ENCODE results near the gene ARID5B.

ARID5B gene

DNA sequence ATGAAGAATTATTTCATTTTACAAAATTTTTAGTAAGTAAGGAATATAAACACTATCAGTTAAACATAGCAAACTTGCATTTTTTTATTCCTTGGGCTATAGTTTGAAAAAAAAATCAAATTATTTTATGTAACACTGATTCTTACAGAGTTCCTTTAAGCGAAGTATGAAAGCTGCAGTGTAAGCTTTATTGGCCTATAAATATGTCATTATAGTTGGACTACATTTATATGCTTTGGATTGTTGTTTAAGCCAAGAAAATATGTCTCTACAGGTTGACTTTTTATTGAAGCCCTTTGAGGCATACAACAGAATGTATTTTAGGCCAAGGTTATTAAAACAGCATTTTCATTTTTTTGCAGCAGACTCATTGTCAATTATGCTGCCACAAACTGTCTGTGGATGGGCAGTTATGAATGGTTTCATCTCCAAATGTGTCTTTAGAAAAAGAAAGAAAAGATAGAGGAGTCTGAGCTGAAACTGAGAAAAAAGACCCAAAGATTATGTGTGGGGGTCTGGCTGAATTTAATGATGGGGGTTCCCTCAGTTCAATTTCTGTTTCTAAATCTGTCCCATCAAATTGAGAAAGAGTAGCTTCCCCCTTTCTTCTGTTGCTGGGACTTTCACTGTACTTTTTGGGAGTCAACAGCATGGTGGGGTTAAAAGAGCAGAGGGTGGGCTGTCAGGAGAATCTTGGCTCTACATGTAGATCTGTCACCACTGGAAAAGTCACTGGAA lies 43.1 kb downstream of the ARID5B start:
- peaks cover 51% of the 10 kb centered on the region for H3K4me1 ChIP-seq (ENCODE audit: low read length)
- no peaks in the 10 kb centered on the region for H4K20me1 ChIP-seq (ENCODE audit: insufficient read depth, low read length)
- peak overlapping the region; percentile 27; the same call in 1 of the 2 replicates for H3K4me2 ChIP-seq (ENCODE audit: low read depth, low read length)
- H3K9me2 ChIP-seq (replicated peaks; ENCODE audit: insufficient read depth, low read length), result no peaks in the 10 kb centered on the region
- H3K9ac ChIP-seq (ENCODE audit: low read length), result no peak overlapping the region
- no peaks in the 10 kb centered on the region for H3K27me3 ChIP-seq (replicated peaks; ENCODE audit: insufficient read depth, low read length)
- no peak overlapping the region for H3K4me3 ChIP-seq (ENCODE audit: low read length)
- peaks cover 4% of the 10 kb centered on the region; the same call in 1 of the 2 replicates for H3F3A ChIP-seq (ENCODE audit: insufficient read depth, low read length)
- peak overlapping the region; percentile 14; the same call in 1 of the 2 replicates for H3K27ac ChIP-seq (ENCODE audit: low read length)
- TF ChIP-seq, protein P1, sequence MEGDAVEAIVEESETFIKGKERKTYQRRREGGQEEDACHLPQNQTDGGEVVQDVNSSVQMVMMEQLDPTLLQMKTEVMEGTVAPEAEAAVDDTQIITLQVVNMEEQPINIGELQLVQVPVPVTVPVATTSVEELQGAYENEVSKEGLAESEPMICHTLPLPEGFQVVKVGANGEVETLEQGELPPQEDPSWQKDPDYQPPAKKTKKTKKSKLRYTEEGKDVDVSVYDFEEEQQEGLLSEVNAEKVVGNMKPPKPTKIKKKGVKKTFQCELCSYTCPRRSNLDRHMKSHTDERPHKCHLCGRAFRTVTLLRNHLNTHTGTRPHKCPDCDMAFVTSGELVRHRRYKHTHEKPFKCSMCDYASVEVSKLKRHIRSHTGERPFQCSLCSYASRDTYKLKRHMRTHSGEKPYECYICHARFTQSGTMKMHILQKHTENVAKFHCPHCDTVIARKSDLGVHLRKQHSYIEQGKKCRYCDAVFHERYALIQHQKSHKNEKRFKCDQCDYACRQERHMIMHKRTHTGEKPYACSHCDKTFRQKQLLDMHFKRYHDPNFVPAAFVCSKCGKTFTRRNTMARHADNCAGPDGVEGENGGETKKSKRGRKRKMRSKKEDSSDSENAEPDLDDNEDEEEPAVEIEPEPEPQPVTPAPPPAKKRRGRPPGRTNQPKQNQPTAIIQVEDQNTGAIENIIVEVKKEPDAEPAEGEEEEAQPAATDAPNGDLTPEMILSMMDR (IDR thresholded peaks at IDR 0.05; ENCODE audit: low read length), result no peak
- TF ChIP-seq EZH2phosphoT487 (IDR thresholded peaks at IDR 0.05; ENCODE audit: low read length) (no peak), EZH2 (optimal IDR thresholded peaks at IDR 0.05; ENCODE audit: low read depth, low read length) (no peak)
- H3K9me3 ChIP-seq (replicated peaks; ENCODE audit: insufficient read depth, low read length), result no peaks in the 10 kb centered on the region
- H3K79me2 ChIP-seq (ENCODE audit: low read length), result peaks cover 76% of the 10 kb centered on the region
- no peak for DNase-seq
- H3K36me3 ChIP-seq (replicated peaks; ENCODE audit: insufficient read depth, low read length), result peaks cover 27% of the 10 kb centered on the region
- H2AFZ ChIP-seq (ENCODE audit: low read length), result no peak overlapping the region

DNA sequence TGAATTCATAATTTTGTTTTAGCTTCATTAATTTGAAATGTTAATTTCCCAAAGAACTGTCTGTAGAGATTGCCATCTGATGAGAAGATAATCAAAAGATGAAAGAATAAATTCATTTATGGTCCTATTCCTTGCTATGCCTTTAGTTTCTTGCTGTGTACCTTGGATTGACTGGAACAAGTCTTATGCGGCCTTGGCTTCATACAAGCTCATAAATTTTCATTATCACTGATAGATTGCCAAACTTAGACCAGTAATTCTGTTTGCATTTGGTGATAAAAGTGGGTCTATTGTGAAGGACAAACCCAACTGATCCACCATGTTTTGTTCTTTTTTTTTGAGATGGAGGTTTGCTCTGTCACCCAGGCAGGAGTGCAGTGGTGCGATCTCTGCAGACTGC lies 48.2 kb downstream of the ARID5B start:
- TF ChIP-seq, protein P1 (IDR thresholded peaks at IDR 0.05; ENCODE audit: low read length), result no peak
- TF ChIP-seq EZH2phosphoT487 (IDR thresholded peaks at IDR 0.05; ENCODE audit: low read length), result no peak

DNA sequence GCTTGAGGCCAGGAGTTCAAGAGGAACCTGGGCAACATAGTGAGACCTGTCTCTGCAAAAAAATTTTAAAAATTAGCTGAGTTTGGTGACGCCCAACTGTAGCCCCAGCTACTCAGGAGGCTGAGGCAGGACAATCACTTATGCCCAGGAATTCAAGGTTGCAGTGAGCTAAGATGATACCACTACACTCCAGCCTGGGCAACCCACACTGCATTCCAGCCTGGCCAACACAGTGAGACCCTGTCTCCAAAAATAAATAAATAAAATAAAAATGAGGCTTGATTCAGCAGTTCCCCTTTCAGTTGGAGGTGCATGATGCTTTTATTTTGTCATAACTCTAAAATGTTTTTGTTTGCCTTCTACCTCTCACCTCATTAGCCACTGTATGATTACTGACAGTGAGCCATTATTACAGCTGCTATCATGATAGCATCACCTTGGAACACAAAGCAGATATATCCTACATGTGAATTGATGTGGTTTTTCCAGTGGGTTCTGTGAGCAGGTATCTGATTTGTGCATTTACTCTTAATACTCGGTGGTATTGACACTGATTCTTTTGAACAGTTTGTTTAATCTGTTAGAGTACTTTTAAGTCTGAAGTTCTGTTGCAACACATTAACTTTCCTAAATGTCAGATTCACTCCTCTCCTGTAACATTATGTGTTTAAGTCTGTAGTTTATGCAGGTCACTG lies 49.1 kb downstream of the ARID5B start:
- Histone ChIP-seq H3K27me3 (replicated peaks; ENCODE audit: insufficient read depth, low read length) (no peaks in the 10 kb centered on the region), H3K4me2 (ENCODE audit: low read depth, low read length) (no peak overlapping the region), H3K27ac (ENCODE audit: low read length) (no peak overlapping the region), H3K36me3 (replicated peaks; ENCODE audit: insufficient read depth, low read length) (0 out of 2 replicates have a peak, but pooled peaks cover 3% of the 10 kb centered on the region), H3K79me2 (ENCODE audit: low read length) (peaks cover 73% of the 10 kb centered on the region), H3K9me3 (replicated peaks; ENCODE audit: insufficient read depth, low read length) (no peaks in the 10 kb centered on the region), H3K9me2 (replicated peaks; ENCODE audit: insufficient read depth, low read length) (no peaks in the 10 kb centered on the region), H3K4me1 (ENCODE audit: low read length) (no peaks in the 10 kb centered on the region), H3F3A (ENCODE audit: insufficient read depth, low read length) (no peaks in the 10 kb centered on the region), H3K4me3 (ENCODE audit: low read length) (no peak overlapping the region), H4K20me1 (ENCODE audit: insufficient read depth, low read length) (no peaks in the 10 kb centered on the region), H2AFZ (ENCODE audit: low read length) (no peak overlapping the region), H3K9ac (ENCODE audit: low read length) (no peak overlapping the region)
- DNase-seq, result no peak
- TF ChIP-seq EZH2 (optimal IDR thresholded peaks at IDR 0.05; ENCODE audit: low read depth, low read length), result no peak
- TF ChIP-seq, protein P1 (IDR thresholded peaks at IDR 0.05; ENCODE audit: low read length), result no peak
- TF ChIP-seq EZH2phosphoT487 (IDR thresholded peaks at IDR 0.05; ENCODE audit: low read length), result no peak

More for the DNA sequence above, 48.2 kb downstream of the ARID5B start:
- Histone ChIP-seq H3K79me2 (ENCODE audit: low read length) (peaks cover 72% of the 10 kb centered on the region), H3K36me3 (replicated peaks; ENCODE audit: insufficient read depth, low read length) (peaks cover 3% of the 10 kb centered on the region; the same call in 1 of the 2 replicates), H3F3A (ENCODE audit: insufficient read depth, low read length) (no peaks in the 10 kb centered on the region), H4K20me1 (ENCODE audit: insufficient read depth, low read length) (no peaks in the 10 kb centered on the region), H3K9ac (ENCODE audit: low read length) (no peak overlapping the region), H3K27ac (ENCODE audit: low read length) (no peak overlapping the region), H3K4me3 (ENCODE audit: low read length) (no peak overlapping the region), H3K27me3 (replicated peaks; ENCODE audit: insufficient read depth, low read length) (no peaks in the 10 kb centered on the region), H3K4me1 (ENCODE audit: low read length) (peaks cover 3% of the 10 kb centered on the region), H3K4me2 (ENCODE audit: low read depth, low read length) (no peak overlapping the region), H2AFZ (ENCODE audit: low read length) (no peak overlapping the region), H3K9me3 (replicated peaks; ENCODE audit: insufficient read depth, low read length) (no peaks in the 10 kb centered on the region), H3K9me2 (replicated peaks; ENCODE audit: insufficient read depth, low read length) (no peaks in the 10 kb centered on the region)
- DNase-seq, result no peak
